Measurements from ENCODE around the gene ERAL1. TPM values are rescaled to one million over a fixed set of nuclear protein-coding genes. Genes with fewer than 3 reads are reported as not detected.

The ERAL1 gene
- 51.6 and 53.7 TPM in 2 replicates for total RNA-seq (2022)
- percentile 63 among the genes with signal in this experiment for Bru-seq, nascent RNA
- BruChase-seq, experiment 1, labeled RNA remaining after a 6-hour chase, result percentile 88 among the genes with signal in this experiment
- percentile 76 among the genes with signal in this experiment for BruChase-seq, experiment 2, labeled RNA remaining after a 2-hour chase
- long read RNA-seq, transcript ERAL1-201 (10 exons, 1,925 nt), result major isoform, 99 of 115 reads
- long read RNA-seq, partial matches to known transcripts, result 2 of 115 reads
- long read RNA-seq, other reads (novel, unspliced or antisense), result 14 of 115 reads

- Mint-ChIP-seq H3K36me3 (ENCODE audit: insufficient read depth, unreplicated experiment) (peaks cover 33% of the 10 kb centered on the region), H3K9me3 (ENCODE audit: unreplicated experiment) (no peaks in the 10 kb centered on the region), H3K4me3 (ENCODE audit: unreplicated experiment) (peak within 1 kb of the TSS; percentile 90), H3K27ac (ENCODE audit: low read depth, unreplicated experiment) (peak within 1 kb of the TSS; percentile 87), H3K27me3 (ENCODE audit: insufficient read depth, unreplicated experiment) (no peaks in the 10 kb centered on the region), H3K4me1 (ENCODE audit: insufficient read depth, unreplicated experiment) (no peaks in the 10 kb centered on the region)
- TF ChIP-seq CTCF (IDR thresholded peaks at IDR 0.05; ENCODE audit: unreplicated experiment), result no peak
- BruUV-seq (replicated peaks), result no TSS peak
- ChIA-PET POLR2A (interaction anchor here (0.6 to 1.4 kb wide), 7 partner anchors 12 to 845 kb away, joined by 3 to 6 read pairs (median 3); partner anchors contain the start of gene FAM222B), CTCF (interaction anchor here (0.7 to 1.1 kb wide), 2 partner anchors 63 to 93 kb away, joined by 3 read pairs; no protein-coding TSS in a partner anchor)
- DNase-seq (ENCODE audit: unreplicated experiment), result peak; percentile 93
- intact Hi-C loops (cut with micrococcal nuclease), result loop anchor here (1.0 to 10.0 kb wide), 2 partner anchors 90 to 91 kb away; no protein-coding TSS in a partner anchor
These were observed at the start of gene ERAL1 for GRCh38 chr17:28854457-28855335. Gene ERAL1 (plus strand): TSS chr17:28855016. CDS start chr17:28855035, 19 bp downstream.

- Mint-ChIP-seq H3K27me3 (ENCODE audit: insufficient read depth, unreplicated experiment) (no peaks in the 10 kb centered on the region), H3K36me3 (ENCODE audit: insufficient read depth, unreplicated experiment) (peaks cover 53% of the 10 kb centered on the region), H3K4me1 (ENCODE audit: insufficient read depth, unreplicated experiment) (peaks cover 27% of the 10 kb centered on the region), H3K27ac (ENCODE audit: low read depth, unreplicated experiment) (peak overlapping the region; percentile 98), H3K9me3 (ENCODE audit: unreplicated experiment) (no peaks in the 10 kb centered on the region), H3K4me3 (ENCODE audit: unreplicated experiment) (peak overlapping the region; percentile 50)
- TSS peak; percentile 90 for BruUV-seq (replicated peaks)
- ChIA-PET CTCF (interaction anchor here (0.6 to 3.1 kb wide), 7 partner anchors 10 to 105 kb away, joined by 3 to 20 read pairs (median 3); no protein-coding TSS in a partner anchor), POLR2A (interaction anchor here (0.6 to 5.5 kb wide), 33 partner anchors 8 to 147 kb away, joined by 3 to 52 read pairs (median 5); partner anchors contain the start of genes DHRS13, FAM222B, FLOT2 and NEK8)
- intact Hi-C loops (cut with micrococcal nuclease), result loop anchor here (2.0 kb wide), 2 partner anchors 35 to 89 kb away; partner anchors contain the start of genes FAM222B and FLOT2
- TF ChIP-seq CTCF (IDR thresholded peaks at IDR 0.05; ENCODE audit: unreplicated experiment), result no peak
- DNase-seq (ENCODE audit: unreplicated experiment), result peak; percentile 94
These were observed 46.7 kb upstream of the ERAL1 start for GRCh38 chr17:28807925-28808634.

- no peaks in the 10 kb centered on the region for H3K27me3 Mint-ChIP-seq (ENCODE audit: insufficient read depth, unreplicated experiment)
- H3K4me3 Mint-ChIP-seq (ENCODE audit: unreplicated experiment), result peak overlapping the region; percentile 90
- CTCF ChIA-PET, result interaction anchor here (0.6 to 1.7 kb wide), 12 partner anchors 15 to 139 kb away, joined by 3 to 6 read pairs (median 3); no protein-coding TSS in a partner anchor
- peak overlapping the region; percentile 98 for H3K27ac Mint-ChIP-seq (ENCODE audit: low read depth, unreplicated experiment)
- no TSS peak for BruUV-seq (replicated peaks)
- intact Hi-C loops (cut with micrococcal nuclease), result loop anchor here (5.0 kb wide), 1 partner anchor 137 kb away; no protein-coding TSS in a partner anchor
- H3K36me3 Mint-ChIP-seq (ENCODE audit: insufficient read depth, unreplicated experiment), result peaks cover 31% of the 10 kb centered on the region
- no peaks in the 10 kb centered on the region for H3K9me3 Mint-ChIP-seq (ENCODE audit: unreplicated experiment)
- no peak for TF ChIP-seq CTCF (IDR thresholded peaks at IDR 0.05; ENCODE audit: unreplicated experiment)
- POLR2A ChIA-PET, result interaction anchor here (0.6 to 5.5 kb wide), 29 partner anchors 8 to 485 kb away, joined by 3 to 52 read pairs (median 7); partner anchors contain the start of genes DHRS13, ERAL1, FAM222B and FLOT2
- peaks cover 29% of the 10 kb centered on the region for H3K4me1 Mint-ChIP-seq (ENCODE audit: insufficient read depth, unreplicated experiment)
- DNase-seq (ENCODE audit: unreplicated experiment), result peak; percentile 16
These were observed 44.4 kb upstream of the ERAL1 start for GRCh38 chr17:28810437-28810836.

Measured in MCF 10A (cell line).